H1 (cell line): ENCODE data around the gene RAMP3. TPM values are rescaled to one million over a fixed set of nuclear protein-coding genes. Genes with fewer than 3 reads are reported as not detected.

Source experiments
- CTCF ChIA-PET: fragments of 300-600 bp; sonication (Branson Sonifier 250); formaldehyde crosslinking; loops from one replicate; lab custom pipeline; 2021; ENCODE audit not compliant: partially characterized antibody; lab: Charles Lee
- POLR2A ChIA-PET: fragments of 300-600 bp; sonication (Branson Sonifier 250); formaldehyde crosslinking; loops from one replicate; lab custom pipeline; 2021; ENCODE audit warnings: inconsistent platforms; ENCODE audit not compliant: partially characterized antibody; lab: Charles Lee
- DNase-seq, 2 experiments: peaks; one replicate each; pipeline versions ENCODE4 v3.0.0 to v3.0.0-alpha.2; 2010 to 2022; ENCODE audit warnings: low spot score in 2 of 2, low read depth in 1 of 2, mixed read lengths in 1 of 2
- FAIRE-seq: peaks from 2 replicates; lab custom pipeline; 2011; peaks lifted over from hg19 to GRCh38; lab: Jason Lieb, UNC
- H2AFZ ChIP-seq: 2 replicates; pipeline ENCODE4 v1.8.1; 2012; ENCODE audit warnings: low read length, inconsistent platforms
- H2AK5ac ChIP-seq: 2 replicates; pipeline ENCODE4 v1.6.1; 2013; ENCODE audit warnings: low read depth, low read length
- H2BK120ac ChIP-seq: replicated peaks from 2 replicates; pipeline ENCODE3; 2013; ENCODE audit warnings: low read depth, low read length, inconsistent platforms
- H2BK12ac ChIP-seq: 2 replicates; pipeline ENCODE4 v1.6.1; 2013; ENCODE audit warnings: low read depth, low read length
- H2BK15ac ChIP-seq: 2 replicates; pipeline ENCODE4 v1.6.1; 2013; ENCODE audit warnings: low read length
- H2BK20ac ChIP-seq: 2 replicates; pipeline ENCODE4 v1.6.1; 2013; ENCODE audit warnings: low read length
- H2BK5ac ChIP-seq: 2 replicates; pipeline ENCODE4 v1.6.1; 2013; ENCODE audit warnings: low read depth, low read length
- H3K14ac ChIP-seq: 2 replicates; pipeline ENCODE4 v1.6.1; 2013; ENCODE audit warnings: inconsistent platforms; ENCODE audit not compliant: insufficient read length
- H3K18ac ChIP-seq: 2 replicates; pipeline ENCODE4 v1.6.1; 2013; ENCODE audit warnings: low read length; ENCODE audit errors: extremely low read depth
- H3K23ac ChIP-seq: 2 replicates; pipeline ENCODE4 v1.6.1; 2013; ENCODE audit warnings: inconsistent platforms; ENCODE audit not compliant: insufficient read length
- H3K23me2 ChIP-seq: 2 replicates; pipeline ENCODE4 v1.6.1; 2013; ENCODE audit warnings: low read depth, low read length
- H3K27ac ChIP-seq: 2 replicates; pipeline ENCODE4 v1.6.1; 2011; ENCODE audit warnings: low read depth, low read length, inconsistent platforms
- H3K27me3 ChIP-seq, 4 experiments: replicated peaks in 1 of 4; 1 replicate in 1 of 4; 2 replicates in 3 of 4; pipeline versions ENCODE4 v1.6.1 to v1.8.1; 2011 to 2013; ENCODE audit warnings: low read length in 3 of 4, mild to moderate bottlenecking in 3 of 4, inconsistent platforms in 2 of 4, mixed read lengths in 2 of 4, moderate library complexity in 1 of 4; ENCODE audit not compliant: control insufficient read depth in 3 of 4, insufficient read depth in 3 of 4; ENCODE audit errors: extremely low read depth in 1 of 4
- H3K36me3 ChIP-seq, 4 experiments: 2 replicates each; pipeline versions ENCODE4 v1.6.1 to v1.8.1; 2011 to 2013; ENCODE audit warnings: mild to moderate bottlenecking in 4 of 4, low read length in 3 of 4, moderate library complexity in 2 of 4, control low read depth in 1 of 4, inconsistent platforms in 1 of 4; ENCODE audit not compliant: insufficient read depth in 4 of 4, control insufficient read depth in 2 of 4
- H3K4ac ChIP-seq: replicated peaks from 2 replicates; pipeline ENCODE3; 2013; ENCODE audit warnings: low read length, low read depth, mixed read lengths, inconsistent platforms; ENCODE audit not compliant: insufficient read length
- H3K4me1 ChIP-seq, 4 experiments: replicated peaks in 1 of 4; 1 replicate in 1 of 4; 2 replicates in 3 of 4; pipeline versions ENCODE4 v1.6.1 to v1.8.1; 2011 to 2013; ENCODE audit warnings: low read length in 3 of 4, inconsistent platforms in 2 of 4, mixed read lengths in 1 of 4; ENCODE audit not compliant: insufficient read depth in 4 of 4, control insufficient read depth in 3 of 4
- H3K4me2 ChIP-seq, 2 experiments: 2 replicates each; pipeline versions ENCODE4 v1.6.1 to v1.8.1; 2011 to 2013; ENCODE audit warnings: low read depth in 2 of 2, low read length in 2 of 2, control low read depth in 1 of 2, inconsistent platforms in 1 of 2, mild to moderate bottlenecking in 1 of 2; ENCODE audit not compliant: insufficient read depth in 1 of 2
- H3K4me3 ChIP-seq, 4 experiments: fragments of 200-600, 300-600 bp in 1 of 4; sonication (generic), shearing (Covaris generic), sonication (Bioruptor Twin) in 1 of 4; 2 replicates each; pipeline versions ENCODE4 v1.5.1 to v1.8.1; 2011 to 2016; ENCODE audit warnings: low read length in 4 of 4, low read depth in 3 of 4, control low read depth in 2 of 4, inconsistent platforms in 2 of 4, mild to moderate bottlenecking in 2 of 4, mixed read lengths in 1 of 4, moderate library complexity in 1 of 4; ENCODE audit not compliant: insufficient read depth in 2 of 4; ENCODE audit errors: extremely low read depth in 1 of 4
- H3K56ac ChIP-seq: replicated peaks from 2 replicates; pipeline ENCODE3; 2013; ENCODE audit warnings: low read depth, mild to moderate bottlenecking, mixed read lengths, low read length, inconsistent platforms; ENCODE audit not compliant: insufficient read length
- H3K79me1 ChIP-seq: 2 replicates; pipeline ENCODE4 v1.6.1; 2013; ENCODE audit warnings: low read depth, low read length, control low read depth
- H3K79me2 ChIP-seq, 2 experiments: 2 replicates each; pipeline versions ENCODE4 v1.6.1 to v1.8.1; 2012 to 2013; ENCODE audit warnings: low read length in 2 of 2, mild to moderate bottlenecking in 2 of 2, inconsistent platforms in 1 of 2; ENCODE audit not compliant: insufficient read depth in 2 of 2, control insufficient read depth in 1 of 2
- H3K9ac ChIP-seq, 4 experiments: replicated peaks in 1 of 4; 1 replicate in 1 of 4; 2 replicates in 3 of 4; pipeline versions ENCODE4 v1.6.1 to v1.8.1; 2011 to 2013; ENCODE audit warnings: low read depth in 3 of 4, low read length in 3 of 4, control low read depth in 2 of 4, mild to moderate bottlenecking in 2 of 4, moderate library complexity in 2 of 4, inconsistent platforms in 1 of 4; ENCODE audit errors: extremely low read depth in 1 of 4
- H3K9me3 ChIP-seq, 2 experiments: 2 replicates each; pipeline versions ENCODE4 v1.6.1 to v1.8.1; 2012 to 2013; ENCODE audit warnings: mild to moderate bottlenecking in 2 of 2, moderate library complexity in 2 of 2, control low read depth in 1 of 2, inconsistent platforms in 1 of 2, low read depth in 1 of 2, low read length in 1 of 2, mixed read lengths in 1 of 2; ENCODE audit not compliant: insufficient read depth in 2 of 2
- H4K20me1 ChIP-seq, 2 experiments: replicated peaks in 1 of 2; 2 replicates each; pipeline versions ENCODE3 to v1.8.1; 2011 to 2013; ENCODE audit warnings: inconsistent platforms in 2 of 2, low read length in 2 of 2, mild to moderate bottlenecking in 1 of 2; ENCODE audit not compliant: insufficient read depth in 2 of 2, control insufficient read depth in 1 of 2
- H4K5ac ChIP-seq: 2 replicates; pipeline ENCODE4 v1.6.1; 2013; ENCODE audit warnings: low read length, low read depth, mixed read lengths, inconsistent platforms; ENCODE audit not compliant: insufficient read length
- H4K8ac ChIP-seq: 2 replicates; pipeline ENCODE4 v1.8.0; 2013; ENCODE audit warnings: mild to moderate bottlenecking, moderate library complexity, low read length, inconsistent platforms; ENCODE audit not compliant: insufficient read depth; ENCODE audit errors: extremely low read depth
- H4K91ac ChIP-seq: replicated peaks from 2 replicates; pipeline ENCODE3; 2013; ENCODE audit warnings: low read length, mixed read lengths, inconsistent platforms; ENCODE audit not compliant: insufficient read length
- ASH2L ChIP-seq: fragments of 200-600, 300-600 bp; sonication (generic); IDR thresholded peaks from one replicate; pipeline ENCODE4 v1.7.1; 2017; ENCODE audit warnings: low read length
- BACH1 ChIP-seq: IDR thresholded peaks from 2 replicates; pipeline ENCODE4 v1.6.1; 2012; ENCODE audit warnings: low read length, improper control_type of control experiment
- BCL11A ChIP-seq, 2 experiments: IDR thresholded peaks; one replicate each; pipeline ENCODE4 v1.6.1; 2011; ENCODE audit warnings: low read depth in 2 of 2, low read length in 2 of 2, mild to moderate bottlenecking in 2 of 2
- CBX5 ChIP-seq: fragments of 300-800, 300-1000 bp; sonication (generic); IDR thresholded peaks from 2 replicates; pipeline ENCODE4 v1.7.1; 2016; ENCODE audit warnings: antibody characterized with exemption, low read length, low read depth
- CREB1 ChIP-seq: IDR thresholded peaks from 2 replicates; pipeline ENCODE4 v1.6.1; 2012; ENCODE audit warnings: inconsistent platforms
- EP300 ChIP-seq, 2 experiments: IDR thresholded peaks; 1 replicate in 1 of 2; 2 replicates in 1 of 2; pipeline ENCODE4 v1.6.1; 2011 to 2012; ENCODE audit warnings: low read depth in 2 of 2, low read length in 2 of 2, mild to moderate bottlenecking in 2 of 2, borderline replicate concordance in 1 of 2, inconsistent platforms in 1 of 2, moderate library complexity in 1 of 2
- GABPA ChIP-seq: IDR thresholded peaks from 2 replicates; pipeline ENCODE4 v1.6.1; 2011; ENCODE audit warnings: mild to moderate bottlenecking, low read length, moderate library complexity, borderline replicate concordance; ENCODE audit not compliant: insufficient read depth
- NRF1 ChIP-seq: IDR thresholded peaks from 2 replicates; pipeline ENCODE4 v1.6.1; 2011; ENCODE audit warnings: mild to moderate bottlenecking, low read depth, low read length, improper control_type of control experiment
- PHF8 ChIP-seq: fragments of 200-600 bp; sonication (generic); conservative IDR thresholded peaks from 2 replicates; pipeline ENCODE4 v1.7.1; 2012; ENCODE audit warnings: low read depth, mild to moderate bottlenecking, inconsistent platforms, low read length, moderate library complexity
- SIRT6 ChIP-seq: IDR thresholded peaks from one replicate; pipeline ENCODE4 v1.7.1; 2012; ENCODE audit warnings: low read length, inconsistent platforms
- SP2 ChIP-seq: IDR thresholded peaks from 2 replicates; pipeline ENCODE4 v1.6.1; 2012; ENCODE audit warnings: mild to moderate bottlenecking, low read length, inconsistent platforms
- USF2 ChIP-seq: IDR thresholded peaks from 2 replicates; pipeline ENCODE4 v1.6.1; 2011; ENCODE audit warnings: low read length, improper control_type of control experiment
- WGBS, 2 experiments: shearing (Covaris generic) in 1 of 2; methylation state at CpG; one replicate each; pipeline versions ENCODE4 v1.1.6 to v1.1.7; 2013 to 2015; ENCODE audit warnings: low lambda C conversion rate in 2 of 2, mixed read lengths in 2 of 2, inconsistent platforms in 1 of 2, low coverage in 1 of 2, missing lambda C conversion rate in 1 of 2; ENCODE audit not compliant: insufficient replicate concordance in 2 of 2, insufficient coverage in 1 of 2, insufficient read length in 1 of 2; ENCODE audit errors: extremely low coverage in 1 of 2, missing lambda C conversion rate in 1 of 2; 5-methylcytosine and 5-hydroxymethylcytosine counted together
- polyA plus RNA-seq, 7 experiments: library from polyadenylated mRNA; depleted of rRNA in 3 of 7; stranded (reverse) in 5 of 7; unstranded in 2 of 7; fragments of >200 nt in 5 of 7; fragments of 200-250 nt in 2 of 7; gene quantifications; 1 replicate in 5 of 7; 2 replicates in 1 of 7; 4 replicates in 1 of 7; pipeline versions ENCODE4 v1.2.1 to v1.2.3, GENCODE V29; 2011 to 2013; ENCODE audit warnings: missing spikeins in 2 of 7, mixed read lengths in 2 of 7
- total RNA-seq: library from RNA; stranded (reverse); fragmentation: NEBNext Ultra II Directional; extraction: Animal tissue kit (Norgen Biotek cat#: 25700); gene quantifications from 2 replicates; pipeline ENCODE4 v1.2.1, GENCODE V29; 2021

The RAMP3 gene
- total and polyA plus RNA-seq, 2 of the 8 experiments (the other 6 are each of a cell fraction or from before 2014, with no cell fraction given): 0.88 to 0.98 TPM

- Histone ChIP-seq H3K4me2 (no peak overlapping the region), H4K5ac (no peak overlapping the region), H3K4me3 (no peak overlapping the region), H3K18ac (no peak overlapping the region), H3K56ac (no peak overlapping the region), H3K27ac (no peak overlapping the region), H3K4ac (no peak overlapping the region), H3K36me3 (no peaks in the 10 kb centered on the region), H2BK120ac (no peak overlapping the region), H4K8ac (no peak overlapping the region), H2BK5ac (no peak overlapping the region), H3K4me1 (no peaks in the 10 kb centered on the region), H4K20me1 (no peaks in the 10 kb centered on the region), H4K91ac (no peak overlapping the region), H3K79me1 (no peaks in the 10 kb centered on the region), H3K27me3 (no peaks in the 10 kb centered on the region), H2AFZ (no peak overlapping the region), H2AK5ac (no peak overlapping the region), H2BK12ac (no peak overlapping the region), H3K23ac (no peak overlapping the region), H3K14ac (no peak overlapping the region), H2BK15ac (no peak overlapping the region), H3K79me2 (no peaks in the 10 kb centered on the region), H3K9me3 (no peaks in the 10 kb centered on the region), H3K23me2 (no peaks in the 10 kb centered on the region), H3K9ac (no peak overlapping the region), H2BK20ac (no peak overlapping the region)
- ChIA-PET POLR2A (interaction anchor here (0.5 kb wide), 2 partner anchors 45 to 342 kb away, joined by 3 to 5 read pairs; no protein-coding TSS in a partner anchor), CTCF (interaction anchor here (1.2 to 1.4 kb wide), 2 partner anchors 10 to 73 kb away, joined by 3 read pairs; no protein-coding TSS in a partner anchor)
- no peak for DNase-seq
- FAIRE-seq: no peak
- 94% methylated on average over 8 of the region's 8 CpGs; no CpG with 5 or more reads in 1 of the 2 experiments for WGBS, 2 experiments
- no peak for TF ChIP-seq SP2
- TF ChIP-seq CBX5: no peak
- no peak for TF ChIP-seq EP300 (IDR thresholded peaks at IDR 0.05; ENCODE audit: borderline replicate concordance in 1 of 2, low read depth in 2 of 2, low read length in 2 of 2)
- TF ChIP-seq CREB1: no peak
- TF ChIP-seq GABPA: no peak
- TF ChIP-seq NRF1: no peak
- TF ChIP-seq USF2: no peak
- no peak for TF ChIP-seq ASH2L
- no peak for TF ChIP-seq BCL11A (IDR thresholded peaks at IDR 0.05; ENCODE audit: low read depth in 2 of 2, low read length in 2 of 2)
- no peak for TF ChIP-seq PHF8
- no peak for TF ChIP-seq SIRT6
- TF ChIP-seq BACH1: no peak
Observed at GRCh38 chr7:45187946-45188411, 30.4 kb downstream of the RAMP3 start.
